Panc1 (cell line): ENCODE data around the gene CSHL1.

Source experiments
- SIN3A ChIP-seq: IDR thresholded peaks from 2 replicates; pipeline ENCODE4 v1.6.1; 2012; ENCODE audit warnings: low read depth, mild to moderate bottlenecking, low read length, moderate library complexity, borderline replicate concordance; ENCODE audit not compliant: insufficient read depth
- TF ChIP-seq, protein P1 (sequence below), 2 experiments: IDR thresholded peaks; 2 replicates each; pipeline ENCODE4 v1.6.1; 2011 to 2012; ENCODE audit warnings: low read depth in 2 of 2, control low read depth in 1 of 2, low read length in 1 of 2, mild to moderate bottlenecking in 1 of 2, moderate library complexity in 1 of 2; ENCODE audit not compliant: insufficient read depth in 1 of 2
- TF ChIP-seq, protein P2 (sequence below): fragments of 450-650 bp; IDR thresholded peaks from 2 replicates; pipeline ENCODE4 v1.5.1; 2017; ENCODE audit warnings: mild to moderate bottlenecking

- TF ChIP-seq, protein P1, sequence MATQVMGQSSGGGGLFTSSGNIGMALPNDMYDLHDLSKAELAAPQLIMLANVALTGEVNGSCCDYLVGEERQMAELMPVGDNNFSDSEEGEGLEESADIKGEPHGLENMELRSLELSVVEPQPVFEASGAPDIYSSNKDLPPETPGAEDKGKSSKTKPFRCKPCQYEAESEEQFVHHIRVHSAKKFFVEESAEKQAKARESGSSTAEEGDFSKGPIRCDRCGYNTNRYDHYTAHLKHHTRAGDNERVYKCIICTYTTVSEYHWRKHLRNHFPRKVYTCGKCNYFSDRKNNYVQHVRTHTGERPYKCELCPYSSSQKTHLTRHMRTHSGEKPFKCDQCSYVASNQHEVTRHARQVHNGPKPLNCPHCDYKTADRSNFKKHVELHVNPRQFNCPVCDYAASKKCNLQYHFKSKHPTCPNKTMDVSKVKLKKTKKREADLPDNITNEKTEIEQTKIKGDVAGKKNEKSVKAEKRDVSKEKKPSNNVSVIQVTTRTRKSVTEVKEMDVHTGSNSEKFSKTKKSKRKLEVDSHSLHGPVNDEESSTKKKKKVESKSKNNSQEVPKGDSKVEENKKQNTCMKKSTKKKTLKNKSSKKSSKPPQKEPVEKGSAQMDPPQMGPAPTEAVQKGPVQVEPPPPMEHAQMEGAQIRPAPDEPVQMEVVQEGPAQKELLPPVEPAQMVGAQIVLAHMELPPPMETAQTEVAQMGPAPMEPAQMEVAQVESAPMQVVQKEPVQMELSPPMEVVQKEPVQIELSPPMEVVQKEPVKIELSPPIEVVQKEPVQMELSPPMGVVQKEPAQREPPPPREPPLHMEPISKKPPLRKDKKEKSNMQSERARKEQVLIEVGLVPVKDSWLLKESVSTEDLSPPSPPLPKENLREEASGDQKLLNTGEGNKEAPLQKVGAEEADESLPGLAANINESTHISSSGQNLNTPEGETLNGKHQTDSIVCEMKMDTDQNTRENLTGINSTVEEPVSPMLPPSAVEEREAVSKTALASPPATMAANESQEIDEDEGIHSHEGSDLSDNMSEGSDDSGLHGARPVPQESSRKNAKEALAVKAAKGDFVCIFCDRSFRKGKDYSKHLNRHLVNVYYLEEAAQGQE (IDR thresholded peaks at IDR 0.05; ENCODE audit: insufficient read depth in 1 of 2, low read depth in 2 of 2, low read length in 1 of 2) = no peak
- TF ChIP-seq, protein P2, sequence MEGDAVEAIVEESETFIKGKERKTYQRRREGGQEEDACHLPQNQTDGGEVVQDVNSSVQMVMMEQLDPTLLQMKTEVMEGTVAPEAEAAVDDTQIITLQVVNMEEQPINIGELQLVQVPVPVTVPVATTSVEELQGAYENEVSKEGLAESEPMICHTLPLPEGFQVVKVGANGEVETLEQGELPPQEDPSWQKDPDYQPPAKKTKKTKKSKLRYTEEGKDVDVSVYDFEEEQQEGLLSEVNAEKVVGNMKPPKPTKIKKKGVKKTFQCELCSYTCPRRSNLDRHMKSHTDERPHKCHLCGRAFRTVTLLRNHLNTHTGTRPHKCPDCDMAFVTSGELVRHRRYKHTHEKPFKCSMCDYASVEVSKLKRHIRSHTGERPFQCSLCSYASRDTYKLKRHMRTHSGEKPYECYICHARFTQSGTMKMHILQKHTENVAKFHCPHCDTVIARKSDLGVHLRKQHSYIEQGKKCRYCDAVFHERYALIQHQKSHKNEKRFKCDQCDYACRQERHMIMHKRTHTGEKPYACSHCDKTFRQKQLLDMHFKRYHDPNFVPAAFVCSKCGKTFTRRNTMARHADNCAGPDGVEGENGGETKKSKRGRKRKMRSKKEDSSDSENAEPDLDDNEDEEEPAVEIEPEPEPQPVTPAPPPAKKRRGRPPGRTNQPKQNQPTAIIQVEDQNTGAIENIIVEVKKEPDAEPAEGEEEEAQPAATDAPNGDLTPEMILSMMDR = no peak
- no peak for TF ChIP-seq SIN3A
Measured at GRCh38 chr17:63947711-63948330, 36.8 kb upstream of the CSHL1 start.
